Activated CD4-positive, alpha-beta T cell treated with anti-CD3 and anti-CD28 coated beads, Interleukin-2, amount 50 U/mL, for 1 hour (primary cell): ENCODE data around the gene SMIM1.

Experiments
- DNase-seq: peaks from one replicate; pipeline ENCODE4 v3.0.0-alpha.2; 2020

The SMIM1 gene

DNA sequence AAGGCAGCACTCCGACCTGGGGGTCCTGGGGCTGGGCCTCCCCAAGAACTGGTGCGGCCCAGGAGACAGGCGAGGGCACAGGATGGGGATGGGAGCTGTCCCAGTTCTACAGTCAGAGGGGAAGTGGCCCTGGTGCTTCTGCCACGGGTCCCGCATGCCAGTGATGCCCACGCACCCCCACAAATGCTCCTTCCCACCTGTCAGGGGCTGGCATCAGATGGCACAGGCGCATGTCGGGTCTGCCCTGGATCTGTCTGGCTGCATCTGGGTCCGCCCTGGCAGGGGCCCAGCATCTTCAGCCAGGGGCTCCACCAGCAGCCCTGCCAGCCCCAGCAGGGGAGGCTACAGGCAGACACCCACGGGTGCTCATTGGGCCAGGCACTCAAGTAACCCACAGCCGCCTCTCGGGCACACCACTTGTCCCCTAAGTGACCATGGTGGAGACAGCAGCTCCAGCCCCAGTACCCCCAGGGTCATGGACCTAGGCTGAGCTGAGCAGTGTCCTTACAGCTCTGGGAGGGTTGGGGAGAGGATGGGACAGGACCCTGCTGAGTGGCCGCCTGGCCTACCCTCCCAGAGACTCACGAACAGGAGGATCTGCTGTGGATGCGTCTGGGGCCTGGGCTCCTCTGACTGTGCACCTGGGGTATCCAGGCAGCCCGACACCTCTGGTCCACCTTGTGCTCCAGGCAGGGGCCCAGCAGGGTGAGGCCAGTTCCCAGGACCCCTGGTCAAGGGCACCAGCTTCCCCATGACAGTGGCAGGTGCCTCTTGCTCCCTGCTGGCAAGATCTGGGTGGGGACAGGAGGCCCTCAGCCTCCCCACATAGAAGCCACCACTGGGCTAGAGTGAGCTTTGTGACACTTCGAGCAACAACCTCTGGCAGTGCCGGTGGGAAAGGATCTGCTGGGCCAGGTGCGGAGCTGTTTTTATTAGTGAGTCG, 5.4 kb downstream of the SMIM1 start:
- no peak for DNase-seq

- no peak for DNase-seq
Observed at GRCh38 chr1:3778590-3779264, 6.2 kb downstream of the SMIM1 start.

GRCh38 chr1:3779265-3779911, 6.8 kb downstream of the SMIM1 start:
- DNase-seq: no peak

DNA sequence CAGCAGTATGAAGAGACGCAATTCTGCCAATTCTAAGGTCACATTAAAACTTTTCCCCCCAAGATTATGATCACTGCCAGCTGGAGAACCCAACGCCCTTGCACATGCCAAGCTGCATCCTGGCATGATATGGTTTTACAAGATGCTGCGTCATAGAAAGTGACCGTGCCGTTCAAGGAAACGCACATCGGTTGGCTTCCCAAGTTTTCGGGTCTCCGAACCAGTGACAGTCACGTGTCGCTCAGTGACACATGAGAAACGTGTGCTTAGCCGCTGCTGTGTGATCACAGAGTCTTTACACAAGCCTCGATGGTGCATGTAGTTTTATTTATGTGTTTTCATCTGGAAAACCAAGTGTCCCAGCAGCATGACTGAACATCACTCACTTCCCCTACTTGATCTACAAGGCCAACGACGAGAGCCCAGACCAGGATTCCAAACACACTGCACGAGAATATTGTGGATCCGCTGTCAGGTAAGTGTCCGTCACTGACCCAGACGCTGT, 7.4 kb downstream of the SMIM1 start:
- DNase-seq: no peak

DNA sequence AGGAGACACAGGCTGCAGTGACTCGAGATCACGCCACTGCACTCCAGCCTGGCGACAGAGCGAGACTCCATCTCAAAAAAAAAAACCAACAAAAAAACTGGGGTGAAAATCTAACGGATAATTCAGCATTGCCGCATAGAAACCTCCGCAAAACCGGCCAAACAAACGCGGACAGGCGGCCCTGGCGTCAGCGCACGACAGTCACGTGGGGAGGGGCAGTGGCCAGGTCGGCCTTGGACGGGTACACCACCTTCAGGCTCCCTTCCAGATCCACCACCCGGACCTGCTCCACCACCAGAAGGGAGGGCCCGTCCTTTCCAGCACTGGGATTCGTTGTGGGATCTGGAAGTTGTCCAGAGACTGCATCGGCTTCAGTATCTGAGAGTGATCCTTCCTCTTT, 8.4 kb downstream of the SMIM1 start:
- DNase-seq: no peak

- DNase-seq: no peak
Observed at GRCh38 chr1:3783651-3784474, 11.3 kb downstream of the SMIM1 start.

GRCh38 chr1:3785045-3785444, 12.5 kb downstream of the SMIM1 start:
- DNase-seq: no peak

DNA sequence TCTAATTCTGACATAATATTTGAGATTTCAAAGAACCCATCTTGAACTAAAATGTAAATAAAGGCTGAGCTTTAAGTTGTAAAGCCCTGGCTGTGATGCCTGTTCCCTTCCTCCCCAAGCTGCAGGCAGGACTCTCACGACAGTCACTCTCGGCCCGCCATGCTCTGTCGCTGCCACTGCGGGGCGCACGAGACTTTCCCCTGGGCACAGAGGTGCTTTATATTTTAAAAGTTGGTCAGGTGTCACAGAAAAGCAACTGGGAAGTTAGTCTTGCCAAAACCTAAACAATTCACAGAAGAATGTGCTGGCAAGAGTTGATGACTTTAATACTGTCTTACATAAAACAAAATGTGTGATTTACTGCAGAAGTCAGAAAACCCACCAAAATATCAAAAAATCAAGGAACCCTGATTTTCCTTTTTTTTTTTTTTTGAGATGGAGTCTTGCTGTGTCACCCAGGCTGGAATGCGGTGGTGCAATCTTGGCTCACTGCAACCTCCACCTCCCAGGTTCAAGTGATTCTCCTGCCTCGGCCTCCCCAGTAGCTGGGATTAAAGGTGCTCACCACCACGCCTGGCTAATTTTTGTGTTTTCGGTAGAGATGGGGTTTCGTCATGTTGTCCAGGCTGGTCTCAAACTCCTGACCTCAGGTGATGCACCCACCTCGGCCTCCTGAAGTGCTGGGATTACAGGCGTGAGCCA, 13.1 kb downstream of the SMIM1 start:
- no peak for DNase-seq

DNA sequence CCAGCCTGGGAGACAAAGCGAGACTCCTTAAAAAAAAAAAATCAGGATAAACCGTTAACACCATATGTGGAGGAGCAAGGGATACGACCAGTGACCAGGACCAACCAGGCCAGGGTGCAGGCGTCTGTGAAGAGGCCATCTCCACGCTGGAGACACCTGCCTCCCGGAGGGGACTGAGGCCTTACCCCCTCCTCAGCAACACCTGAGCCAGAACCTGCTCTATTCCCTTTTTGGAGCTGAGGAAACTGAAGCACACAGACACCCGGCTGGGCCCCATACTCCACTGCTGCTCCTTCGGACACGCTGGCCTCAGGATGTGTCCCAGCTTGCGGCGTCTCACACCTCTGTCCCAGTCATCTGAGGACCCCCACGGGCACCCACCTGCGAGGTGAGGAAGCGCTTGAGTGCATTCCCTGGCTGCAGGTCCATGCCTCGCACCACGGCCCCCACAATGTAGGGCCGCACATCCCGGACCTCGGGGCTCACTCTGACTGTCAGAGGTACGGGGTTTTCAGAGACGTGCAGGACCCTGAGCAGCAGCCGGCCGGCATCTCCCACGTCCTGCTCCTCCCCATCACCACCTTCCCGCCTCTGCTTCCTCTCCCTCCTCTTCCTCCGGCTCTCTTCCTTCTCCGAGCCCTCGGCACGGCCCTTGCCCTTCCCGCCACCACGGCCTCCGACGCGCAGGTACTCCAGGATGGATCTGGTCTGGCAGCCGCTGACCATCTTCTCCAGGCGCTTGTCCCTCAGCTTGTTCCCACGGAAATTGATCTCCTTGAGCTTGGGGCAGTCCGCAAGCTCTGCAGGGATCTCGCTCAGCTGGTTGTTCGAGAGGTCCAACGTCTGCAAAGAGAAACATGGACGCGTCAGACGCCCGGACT, 14.2 kb downstream of the SMIM1 start:
- DNase-seq: no peak

GRCh38 chr1:3787349-3787715, 14.8 kb downstream of the SMIM1 start:
- peak; percentile 39 for DNase-seq

- DNase-seq: no peak
Observed at GRCh38 chr1:3787745-3788605, 15.4 kb downstream of the SMIM1 start.

DNA sequence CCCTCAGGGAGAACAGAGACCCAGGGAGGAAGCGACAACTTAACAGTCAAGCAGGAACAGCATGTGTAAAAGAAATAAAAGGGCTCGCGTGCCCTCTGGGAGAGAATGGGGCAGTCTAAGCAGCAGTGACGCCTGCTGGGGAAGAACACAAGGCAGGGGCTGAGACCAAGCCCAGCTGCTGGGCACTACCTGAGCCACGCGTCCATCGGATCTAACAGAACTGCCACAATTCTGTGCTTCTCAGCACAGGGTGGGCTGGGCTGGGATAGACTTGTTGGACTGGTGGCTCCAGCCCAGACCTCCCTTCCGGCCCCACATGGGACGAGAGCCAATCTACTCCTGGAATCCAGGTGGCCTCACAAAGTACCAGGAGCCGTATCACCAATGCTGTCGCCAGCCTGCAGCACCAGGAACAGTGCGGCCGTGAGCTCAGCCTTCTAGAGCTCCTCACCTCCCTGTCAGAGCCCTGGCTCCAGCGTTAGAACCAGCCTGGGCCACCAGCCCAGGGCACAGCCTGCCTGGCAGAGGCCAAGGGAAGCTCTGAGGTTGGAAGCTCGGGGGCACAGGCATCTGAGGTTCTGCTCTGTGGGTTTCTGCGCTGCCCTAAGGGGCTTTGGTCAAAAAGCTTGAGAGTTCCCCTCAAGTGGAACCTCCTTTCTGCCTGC, 16.3 kb downstream of the SMIM1 start:
- no peak for DNase-seq

GRCh38 chr1:3789421-3790300, 17.1 kb downstream of the SMIM1 start:
- DNase-seq: no peak

- no peak for DNase-seq
Observed at GRCh38 chr1:3790500-3790923, 18.0 kb downstream of the SMIM1 start.

DNA sequence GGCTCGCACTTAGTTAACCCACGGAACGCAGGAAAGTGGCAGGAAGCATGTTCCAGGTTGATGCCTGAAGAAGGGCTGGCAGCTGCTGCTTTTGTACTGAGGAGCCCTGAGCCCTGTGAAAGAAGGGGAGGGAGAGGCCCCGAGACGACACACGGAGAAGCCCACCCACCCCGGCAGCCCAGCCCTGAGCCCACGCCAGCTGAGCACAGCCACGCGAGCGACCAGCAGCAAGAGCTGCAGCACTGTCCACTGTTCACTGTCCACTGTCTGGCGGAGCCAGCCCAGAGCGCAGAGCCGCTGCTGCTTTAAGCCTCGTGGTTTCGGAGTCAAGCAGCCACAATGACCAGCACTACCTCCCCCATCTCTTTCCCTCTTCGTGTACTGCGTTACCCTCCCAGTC, 18.4 kb downstream of the SMIM1 start:
- DNase-seq: no peak

DNA sequence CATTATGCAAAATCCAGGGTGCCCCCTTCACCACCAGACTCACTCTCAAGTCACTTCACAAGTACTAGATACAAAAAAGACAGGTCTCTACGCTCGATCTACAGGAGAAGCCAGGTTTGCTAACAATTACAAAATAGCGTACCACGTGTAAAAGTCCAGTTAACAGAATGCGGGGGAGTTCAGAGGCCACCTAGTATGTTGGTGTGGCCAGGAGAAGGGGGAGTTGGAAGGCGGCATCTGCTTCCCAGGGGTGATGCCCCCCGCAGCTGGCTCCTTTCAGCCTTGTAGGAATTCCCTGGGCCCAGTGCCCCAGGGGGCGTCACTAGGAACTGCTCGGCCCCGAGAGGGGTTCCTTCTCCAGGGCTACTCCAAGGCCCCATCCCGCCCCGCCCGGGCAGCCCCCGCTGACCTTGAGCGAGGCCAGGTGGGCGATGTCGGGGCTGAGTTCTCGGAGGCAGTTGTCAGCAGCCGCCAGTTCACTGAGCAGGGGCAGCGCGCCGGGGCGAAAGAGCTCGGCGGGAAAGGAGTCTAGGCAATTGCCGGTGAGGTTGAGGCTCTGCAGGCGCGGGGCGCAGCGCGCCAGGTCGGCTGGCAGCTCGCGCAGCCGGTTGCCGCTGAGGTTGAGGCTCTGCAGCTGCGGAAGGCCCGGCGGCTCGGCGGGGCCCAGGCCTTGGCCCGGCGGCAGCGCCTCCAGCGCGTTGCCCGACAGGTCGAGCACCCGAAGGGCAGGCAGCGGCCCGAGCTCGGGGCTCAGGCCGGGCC, 23.1 kb downstream of the SMIM1 start:
- DNase-seq: no peak
